Measurements from ENCODE around the gene ATP2A2.

Gene ATP2A2

DNA sequence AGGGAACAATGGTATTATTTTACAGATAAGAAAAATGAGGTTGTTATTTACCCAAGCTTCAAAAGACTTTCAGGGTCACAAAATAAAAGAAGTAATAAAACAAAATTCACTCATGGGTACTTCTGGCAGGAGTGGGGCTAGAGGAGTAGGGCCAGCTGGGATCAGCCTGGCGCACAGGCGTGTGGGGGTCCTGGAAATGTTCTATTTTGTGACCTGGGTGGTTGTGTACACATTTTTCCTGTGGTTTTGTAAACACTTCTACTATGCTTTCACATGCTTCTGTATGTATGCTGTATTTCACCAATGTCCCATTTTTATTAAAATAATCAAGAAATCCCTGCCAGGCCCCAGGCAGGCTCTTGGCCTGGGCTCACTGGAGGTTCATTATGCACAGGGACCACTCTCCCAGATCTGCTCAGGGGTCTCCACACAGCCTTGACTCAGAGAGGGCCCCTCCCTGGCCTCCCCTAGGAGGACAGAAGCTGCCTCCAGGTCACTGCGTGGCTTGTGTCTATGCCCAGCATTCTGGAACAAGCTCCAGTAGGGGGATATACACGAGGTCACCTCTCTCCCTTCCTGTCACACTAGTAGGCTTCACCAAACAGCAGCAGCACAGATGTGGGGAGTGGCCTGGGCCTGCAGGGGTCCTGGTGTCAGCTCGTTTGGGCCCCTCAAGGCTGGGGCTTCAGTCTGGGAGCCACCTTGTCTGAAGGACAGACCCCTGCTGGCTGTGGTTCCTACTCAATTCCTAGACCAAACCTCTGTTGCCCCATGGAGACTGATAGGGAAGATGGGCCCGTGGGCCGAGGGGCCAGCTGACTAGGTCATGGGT is 84.7 kb downstream of the ATP2A2 start:
- H3K27me3 ChIP-seq (ENCODE audit: control insufficient read depth, insufficient read depth, low read length), result no peaks in the 10 kb centered on the region
- no peaks in the 10 kb centered on the region for H3K79me2 ChIP-seq
- no peak overlapping the region for H3K4me3 ChIP-seq (ENCODE audit: low read depth, low read length)
- H2AFZ ChIP-seq, result no peak overlapping the region
- no peaks in the 10 kb centered on the region for H3K4me1 ChIP-seq
- H3K9ac ChIP-seq, result no peak overlapping the region
- no peaks in the 10 kb centered on the region for H3K9me3 ChIP-seq (ENCODE audit: control insufficient read depth, low read length)
- no peaks in the 10 kb centered on the region for H3K36me3 ChIP-seq (ENCODE audit: control insufficient read depth, insufficient read depth, low read length)
- TF ChIP-seq, protein P1, sequence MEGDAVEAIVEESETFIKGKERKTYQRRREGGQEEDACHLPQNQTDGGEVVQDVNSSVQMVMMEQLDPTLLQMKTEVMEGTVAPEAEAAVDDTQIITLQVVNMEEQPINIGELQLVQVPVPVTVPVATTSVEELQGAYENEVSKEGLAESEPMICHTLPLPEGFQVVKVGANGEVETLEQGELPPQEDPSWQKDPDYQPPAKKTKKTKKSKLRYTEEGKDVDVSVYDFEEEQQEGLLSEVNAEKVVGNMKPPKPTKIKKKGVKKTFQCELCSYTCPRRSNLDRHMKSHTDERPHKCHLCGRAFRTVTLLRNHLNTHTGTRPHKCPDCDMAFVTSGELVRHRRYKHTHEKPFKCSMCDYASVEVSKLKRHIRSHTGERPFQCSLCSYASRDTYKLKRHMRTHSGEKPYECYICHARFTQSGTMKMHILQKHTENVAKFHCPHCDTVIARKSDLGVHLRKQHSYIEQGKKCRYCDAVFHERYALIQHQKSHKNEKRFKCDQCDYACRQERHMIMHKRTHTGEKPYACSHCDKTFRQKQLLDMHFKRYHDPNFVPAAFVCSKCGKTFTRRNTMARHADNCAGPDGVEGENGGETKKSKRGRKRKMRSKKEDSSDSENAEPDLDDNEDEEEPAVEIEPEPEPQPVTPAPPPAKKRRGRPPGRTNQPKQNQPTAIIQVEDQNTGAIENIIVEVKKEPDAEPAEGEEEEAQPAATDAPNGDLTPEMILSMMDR (IDR thresholded peaks at IDR 0.05), result no peak
- no peak overlapping the region for H3K4me2 ChIP-seq (ENCODE audit: low read length)
- H3K27ac ChIP-seq, result no peak overlapping the region

DNA sequence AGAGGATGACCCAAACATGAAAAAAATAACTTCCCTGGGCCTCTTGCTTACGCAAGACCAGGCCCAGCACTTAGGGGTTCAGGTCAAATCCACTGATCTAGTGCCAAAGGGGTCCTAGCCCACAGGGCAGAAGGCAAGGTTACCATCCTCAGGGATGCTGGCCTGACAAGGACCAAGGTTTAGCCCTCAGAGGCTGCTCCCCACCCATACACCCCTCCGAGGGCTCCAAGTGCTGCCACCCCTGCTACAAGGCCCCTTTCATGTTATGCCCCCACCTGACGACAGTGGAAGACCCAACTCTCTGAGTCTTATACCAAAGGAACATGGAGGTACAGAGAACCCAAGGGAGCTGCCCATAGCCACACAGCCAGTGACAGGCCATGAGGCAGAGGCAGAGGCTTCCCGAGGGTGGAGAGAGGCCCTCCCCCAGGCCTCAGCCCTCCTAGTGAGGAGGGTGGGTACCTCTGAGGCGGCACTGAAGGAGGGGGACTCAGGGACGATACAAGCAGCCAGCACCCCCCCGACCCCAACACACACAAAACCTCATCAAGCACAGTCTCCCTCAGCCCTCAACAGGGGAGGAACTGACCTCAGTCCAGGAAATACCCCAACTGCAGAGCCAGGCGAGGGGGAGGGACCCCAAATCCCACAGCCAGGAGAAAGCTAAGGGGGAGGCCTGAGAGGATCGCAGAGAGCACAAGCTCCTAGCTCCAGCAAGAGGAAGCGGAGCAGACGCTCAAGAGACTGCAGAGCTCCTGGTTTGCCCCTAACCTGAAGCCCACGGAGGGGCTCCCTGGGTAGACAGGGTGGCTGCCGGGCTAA is 85.5 kb downstream of the ATP2A2 start:
- no peak overlapping the region for H3K4me2 ChIP-seq (ENCODE audit: low read length)
- no peak overlapping the region for H3K27ac ChIP-seq
- H3K4me1 ChIP-seq, result no peaks in the 10 kb centered on the region
- H3K27me3 ChIP-seq (ENCODE audit: control insufficient read depth, insufficient read depth, low read length), result no peaks in the 10 kb centered on the region
- H3K79me2 ChIP-seq, result no peaks in the 10 kb centered on the region
- no peaks in the 10 kb centered on the region for H3K36me3 ChIP-seq (ENCODE audit: control insufficient read depth, insufficient read depth, low read length)
- H2AFZ ChIP-seq, result no peak overlapping the region
- TF ChIP-seq, protein P1 (IDR thresholded peaks at IDR 0.05), result no peak
- H3K4me3 ChIP-seq (ENCODE audit: low read depth, low read length), result no peak overlapping the region
- no peaks in the 10 kb centered on the region for H3K9me3 ChIP-seq (ENCODE audit: control insufficient read depth, low read length)
- H3K9ac ChIP-seq, result no peak overlapping the region

DNA sequence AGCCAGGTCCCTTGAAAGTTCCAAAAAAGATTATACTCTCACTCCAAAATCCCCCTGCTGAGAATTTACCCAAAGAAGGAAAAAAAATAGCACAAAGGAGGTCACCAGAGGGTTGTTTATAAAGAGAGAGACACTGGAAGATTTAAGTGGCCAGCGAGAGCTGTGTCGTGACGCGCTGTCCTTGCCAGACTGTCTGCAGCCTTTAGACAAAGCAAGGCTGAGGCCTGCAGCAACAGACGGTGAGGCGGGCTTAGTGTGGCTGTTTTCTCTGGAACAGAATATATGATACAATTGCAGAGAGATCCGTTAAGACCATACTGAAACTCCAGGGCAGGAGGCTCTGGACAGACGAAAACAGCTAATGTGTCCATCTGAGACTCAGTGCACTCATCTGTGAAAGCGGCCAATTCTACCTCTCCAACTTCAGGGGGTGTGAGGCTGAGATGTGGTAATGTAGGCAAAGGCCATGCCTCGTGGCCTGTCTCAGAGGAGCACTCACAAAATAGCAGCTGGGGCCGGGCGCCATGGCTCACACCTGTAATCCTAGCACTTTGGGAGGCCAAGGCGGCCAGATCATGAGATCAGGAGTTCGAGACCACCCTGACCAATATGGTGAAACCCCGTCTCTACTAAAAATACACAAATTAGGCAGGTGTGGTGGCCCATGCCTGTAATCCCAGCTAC is 86.3 kb downstream of the ATP2A2 start:
- Histone ChIP-seq H3K27me3 (ENCODE audit: control insufficient read depth, insufficient read depth, low read length) (no peaks in the 10 kb centered on the region), H3K36me3 (ENCODE audit: control insufficient read depth, insufficient read depth, low read length) (no peaks in the 10 kb centered on the region), H3K4me3 (ENCODE audit: low read depth, low read length) (no peak overlapping the region), H3K4me2 (ENCODE audit: low read length) (no peak overlapping the region), H3K4me1 (no peaks in the 10 kb centered on the region), H2AFZ (no peak overlapping the region), H3K79me2 (no peaks in the 10 kb centered on the region), H3K9me3 (ENCODE audit: control insufficient read depth, low read length) (no peaks in the 10 kb centered on the region), H3K9ac (no peak overlapping the region), H3K27ac (no peak overlapping the region)
- TF ChIP-seq, protein P1 (IDR thresholded peaks at IDR 0.05), result no peak

DNA sequence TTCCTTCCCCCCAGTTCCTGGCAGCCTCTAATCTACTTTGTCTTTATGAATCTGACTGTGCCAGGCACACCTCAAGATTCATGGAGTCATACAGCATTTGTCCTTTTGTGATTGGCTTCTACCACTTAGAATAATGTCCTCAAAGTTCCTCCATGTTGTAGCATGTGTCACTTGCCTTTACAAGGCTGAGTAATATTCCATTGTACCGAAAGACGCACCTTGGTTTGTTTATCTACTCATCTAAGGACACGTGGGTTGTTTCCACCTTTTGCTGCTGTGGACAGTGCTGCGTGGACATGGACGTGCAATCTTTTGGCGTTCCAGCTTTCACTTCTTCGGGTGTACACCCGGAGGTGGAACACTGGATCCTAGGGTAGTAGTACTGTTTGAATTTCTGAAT is 88.9 kb downstream of the ATP2A2 start:
- Histone ChIP-seq H3K27ac (no peak overlapping the region), H3K79me2 (no peaks in the 10 kb centered on the region), H3K4me2 (ENCODE audit: low read length) (no peak overlapping the region), H3K27me3 (ENCODE audit: control insufficient read depth, insufficient read depth, low read length) (no peaks in the 10 kb centered on the region), H2AFZ (no peak overlapping the region), H3K9me3 (ENCODE audit: control insufficient read depth, low read length) (no peaks in the 10 kb centered on the region), H3K4me3 (ENCODE audit: low read depth, low read length) (no peak overlapping the region), H3K9ac (no peak overlapping the region), H3K4me1 (no peaks in the 10 kb centered on the region), H3K36me3 (ENCODE audit: control insufficient read depth, insufficient read depth, low read length) (no peaks in the 10 kb centered on the region)
- TF ChIP-seq, protein P1 (IDR thresholded peaks at IDR 0.05), result no peak
